GM18517 (cell line): Measurements from ENCODE around the gene TANGO6.
"Not testable (repeated sequence)": the region's sequence is repeated elsewhere in the genome, so short reads cannot be mapped to it uniquely, and the experiment has no call there.

Experiments
- ATAC-seq: cut with Tn5 transposase; IDR thresholded peaks from one replicate; pipeline ENCODE4 v1.9.1; 2021; ENCODE audit warnings: mild to moderate bottlenecking, moderate library complexity; ENCODE audit not compliant: unreplicated experiment

Gene TANGO6

GRCh38 chr16:69049603-69050375, 206.5 kb downstream of the TANGO6 start:
- no peak for ATAC-seq

GRCh38 chr16:69051517-69051830, 208.1 kb downstream of the TANGO6 start:
- not testable (repeated sequence) for ATAC-seq

- no peak for ATAC-seq
Observed at GRCh38 chr16:69055008-69055407, 211.7 kb downstream of the TANGO6 start.

GRCh38 chr16:69055980-69056379, 212.6 kb downstream of the TANGO6 start:
- ATAC-seq, result no peak

GRCh38 chr16:69056421-69056820, 213.1 kb downstream of the TANGO6 start:
- ATAC-seq, result no peak

GRCh38 chr16:69057400-69058378, 214.4 kb downstream of the TANGO6 start:
- ATAC-seq, result no peak

- ATAC-seq, result not testable (repeated sequence)
Observed at GRCh38 chr16:69063491-69063890, 220.2 kb downstream of the TANGO6 start.

- no peak for ATAC-seq
Observed at GRCh38 chr16:69064124-69064763, 220.9 kb downstream of the TANGO6 start.

- ATAC-seq, result no peak
Observed at GRCh38 chr16:69064764-69065313, 221.5 kb downstream of the TANGO6 start.

GRCh38 chr16:69069504-69069903, 226.2 kb downstream of the TANGO6 start:
- no peak for ATAC-seq

GRCh38 chr16:69071036-69071435, 227.7 kb downstream of the TANGO6 start:
- ATAC-seq, result no peak

GRCh38 chr16:69072640-69072974, 229.3 kb downstream of the TANGO6 start:
- no peak for ATAC-seq

- ATAC-seq, result no peak
Observed at GRCh38 chr16:69073181-69073702, 229.9 kb downstream of the TANGO6 start.

GRCh38 chr16:69077251-69077650, 233.9 kb downstream of the TANGO6 start:
- no peak for ATAC-seq

- no peak for ATAC-seq
Observed at GRCh38 chr16:69078073-69078472, 234.7 kb downstream of the TANGO6 start.

- ATAC-seq, result no peak
Observed at GRCh38 chr16:69079697-69080096, 236.4 kb downstream of the TANGO6 start.

- no peak for ATAC-seq
Observed at GRCh38 chr16:69083306-69083941, 240.1 kb downstream of the TANGO6 start.

- no peak for ATAC-seq
Observed at GRCh38 chr16:69084289-69084688, 241.0 kb downstream of the TANGO6 start.

GRCh38 chr16:69085032-69085695, 241.8 kb downstream of the TANGO6 start:
- ATAC-seq, result no peak

GRCh38 chr16:69087161-69087581, 243.8 kb downstream of the TANGO6 start:
- ATAC-seq, result no peak
